CD4-positive, alpha-beta T cell treated with Interleukin-4 for 1 hour (primary cell): ENCODE measurements around the gene CLEC2L.
"Not testable (repeated sequence)": the region's sequence is repeated elsewhere in the genome, so short reads cannot be mapped to it uniquely, and the experiment has no call there.

ENCODE experiments used
- DNase-seq, 2 donors: peaks; one replicate each; pipeline ENCODE4 v3.0.0-alpha.2; 2020 to 2022

The CLEC2L gene

DNA sequence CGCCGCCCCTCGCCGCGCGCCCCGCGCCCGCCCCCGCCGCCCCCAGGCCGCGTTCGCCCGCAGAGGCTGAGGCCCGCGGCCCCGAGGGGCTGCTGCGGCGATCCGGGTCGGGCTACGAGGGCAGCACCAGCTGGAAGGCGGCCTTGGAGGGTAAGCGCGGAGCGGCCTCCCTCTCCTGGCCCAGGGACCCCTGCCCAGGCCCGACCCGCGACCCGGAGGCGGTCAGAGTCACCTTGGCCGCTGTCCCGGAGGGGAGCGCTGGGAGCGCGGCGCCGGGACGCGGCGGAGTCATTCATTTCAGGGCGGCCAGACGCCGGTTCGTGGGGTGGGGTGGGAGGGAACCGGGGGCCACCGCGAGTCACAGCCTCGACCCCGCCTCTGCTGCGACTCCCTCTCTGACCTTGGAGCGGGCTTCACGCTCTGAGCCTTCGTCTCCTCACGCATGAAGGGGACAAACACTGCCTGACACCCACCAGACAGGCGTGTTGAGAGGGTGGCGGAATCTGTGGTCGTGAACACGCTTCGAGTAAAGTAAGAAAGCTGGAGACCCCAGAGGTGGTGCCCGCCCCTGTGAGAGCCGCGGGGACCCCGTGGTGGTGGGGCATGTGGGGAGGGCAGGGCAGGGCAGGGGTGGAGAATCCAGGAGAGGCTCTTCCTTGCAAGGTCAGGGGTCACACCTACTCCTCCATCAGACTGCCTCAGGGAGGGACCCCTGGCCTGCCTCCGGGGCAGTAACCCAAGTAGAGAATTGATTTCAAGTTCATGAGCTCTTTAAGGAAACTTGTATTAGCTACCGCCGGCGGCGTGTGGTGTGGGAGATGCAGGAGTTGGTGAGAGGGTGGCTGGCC, 707 bp downstream of the CLEC2L start:
- DNase-seq: no peak

- no peak for DNase-seq
Observed at GRCh38 chr7:139525239-139525638, 1.8 kb downstream of the CLEC2L start.

DNA sequence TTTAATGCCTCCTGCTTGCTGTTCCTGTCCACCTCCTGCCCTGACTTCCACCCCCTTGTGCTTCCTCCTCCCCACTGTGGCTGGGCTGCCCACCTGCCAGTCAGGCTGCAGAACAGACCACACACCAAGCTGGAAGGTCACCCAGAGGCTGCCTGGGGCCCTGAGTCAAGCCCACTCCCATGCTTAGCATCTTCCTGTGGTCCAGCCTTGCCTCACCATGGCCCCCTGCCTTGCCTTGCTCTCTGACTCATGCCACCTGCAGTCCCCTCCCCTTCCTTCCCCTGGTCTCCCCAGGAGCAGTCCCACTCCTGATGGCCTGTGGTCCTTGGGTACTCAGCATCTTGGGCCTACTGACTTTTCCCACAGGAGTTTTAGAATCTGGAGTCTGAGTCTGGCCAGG, 2.3 kb downstream of the CLEC2L start:
- no peak for DNase-seq

DNA sequence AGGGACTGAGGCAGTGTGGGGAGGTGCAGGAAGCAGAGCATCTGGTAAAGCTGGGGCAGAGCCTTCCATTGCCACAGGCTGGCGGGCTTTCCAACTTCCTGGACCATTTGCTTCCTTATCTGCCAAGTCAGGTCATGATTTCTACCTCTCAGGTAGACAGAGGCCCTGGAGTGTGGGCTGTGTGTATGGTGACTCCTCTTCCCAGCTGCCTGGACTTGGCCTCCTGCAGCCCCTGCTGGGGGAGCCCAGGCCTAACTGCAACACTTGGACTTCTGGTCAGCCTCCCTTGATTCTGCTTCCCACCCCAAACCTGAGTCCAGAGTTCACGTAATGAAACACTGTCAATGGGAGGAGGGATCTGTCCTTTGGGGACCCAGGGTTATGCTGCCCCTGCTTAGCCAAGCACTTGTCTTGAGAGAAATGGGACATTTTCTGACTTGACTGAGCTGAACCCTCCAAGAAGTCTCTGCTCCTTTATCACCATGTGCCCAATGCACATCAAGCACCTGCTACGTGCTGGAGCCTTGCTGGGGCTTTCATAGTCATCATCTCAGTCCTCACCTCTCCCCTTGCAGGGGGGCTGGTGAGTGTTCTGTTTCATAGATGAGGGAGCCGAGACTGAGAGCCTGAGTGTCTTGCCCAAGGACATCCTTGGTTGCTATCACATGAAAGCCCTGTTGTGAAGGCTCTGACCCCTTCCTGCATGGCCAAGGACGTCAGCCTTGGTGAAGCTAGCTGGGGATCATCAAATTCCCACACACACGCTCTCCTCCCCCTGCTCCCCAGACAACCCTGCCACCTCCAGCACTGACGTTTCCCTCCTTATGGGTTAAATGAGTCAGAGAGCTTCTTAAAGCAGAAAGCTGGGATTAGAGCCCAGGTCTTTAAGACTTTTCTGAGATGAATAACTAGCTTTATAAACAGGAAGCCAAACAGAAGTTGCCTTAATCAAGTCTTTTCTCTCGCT, 3.4 kb downstream of the CLEC2L start:
- DNase-seq: no peak

DNA sequence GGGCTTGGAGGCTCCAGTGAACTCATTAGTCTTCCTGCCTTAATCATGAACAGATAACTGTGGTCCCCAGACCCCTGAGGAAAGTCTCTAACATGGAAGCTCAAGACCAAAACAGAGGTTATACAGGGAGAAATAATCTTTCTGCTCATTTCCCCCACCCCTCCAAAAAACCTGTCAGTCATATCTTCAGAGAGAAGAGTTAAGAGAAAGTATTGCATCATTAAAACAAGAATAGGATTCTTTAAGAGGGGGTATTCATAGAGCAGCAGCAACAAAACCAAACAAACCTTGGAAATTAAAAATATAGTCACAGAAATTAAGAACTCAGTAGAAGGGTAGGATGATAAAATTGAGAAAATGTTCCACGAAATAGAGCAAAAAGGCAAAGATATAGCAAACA, 7.6 kb downstream of the CLEC2L start:
- DNase-seq: no peak

- DNase-seq: no peak
Observed at GRCh38 chr7:139532636-139533155, 9.2 kb downstream of the CLEC2L start.

DNA sequence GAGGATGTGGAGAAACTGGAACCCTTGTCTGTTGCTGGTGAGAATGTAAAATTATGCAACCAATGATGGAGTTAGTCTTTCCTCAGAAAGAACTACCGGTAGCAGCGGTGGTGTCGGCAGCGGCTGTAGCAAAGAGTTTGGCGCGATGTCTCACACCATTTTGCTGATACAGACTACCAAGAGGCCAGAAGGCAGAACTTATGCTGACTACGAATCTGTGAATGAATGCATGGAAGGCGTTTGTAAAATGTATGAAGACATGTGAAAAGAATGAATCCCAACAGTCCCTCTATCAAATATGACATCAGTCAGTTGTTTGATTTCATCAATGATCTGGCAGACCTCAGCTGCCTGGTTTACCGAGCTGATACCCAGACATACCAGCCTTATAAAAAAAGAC, 10.6 kb downstream of the CLEC2L start:
- DNase-seq: no peak

- no peak for DNase-seq
Observed at GRCh38 chr7:139534966-139535651, 11.6 kb downstream of the CLEC2L start.

- DNase-seq: no peak
Observed at GRCh38 chr7:139536152-139536551, 12.7 kb downstream of the CLEC2L start.

GRCh38 chr7:139538881-139539635, 15.6 kb downstream of the CLEC2L start:
- DNase-seq: no peak

- DNase-seq: no peak
Observed at GRCh38 chr7:139540203-139540602, 16.7 kb downstream of the CLEC2L start.

- DNase-seq: no peak
Observed at GRCh38 chr7:139541600-139542307, 18.3 kb downstream of the CLEC2L start.

- DNase-seq: no peak
Observed at GRCh38 chr7:139542308-139543151, 19.0 kb downstream of the CLEC2L start.

DNA sequence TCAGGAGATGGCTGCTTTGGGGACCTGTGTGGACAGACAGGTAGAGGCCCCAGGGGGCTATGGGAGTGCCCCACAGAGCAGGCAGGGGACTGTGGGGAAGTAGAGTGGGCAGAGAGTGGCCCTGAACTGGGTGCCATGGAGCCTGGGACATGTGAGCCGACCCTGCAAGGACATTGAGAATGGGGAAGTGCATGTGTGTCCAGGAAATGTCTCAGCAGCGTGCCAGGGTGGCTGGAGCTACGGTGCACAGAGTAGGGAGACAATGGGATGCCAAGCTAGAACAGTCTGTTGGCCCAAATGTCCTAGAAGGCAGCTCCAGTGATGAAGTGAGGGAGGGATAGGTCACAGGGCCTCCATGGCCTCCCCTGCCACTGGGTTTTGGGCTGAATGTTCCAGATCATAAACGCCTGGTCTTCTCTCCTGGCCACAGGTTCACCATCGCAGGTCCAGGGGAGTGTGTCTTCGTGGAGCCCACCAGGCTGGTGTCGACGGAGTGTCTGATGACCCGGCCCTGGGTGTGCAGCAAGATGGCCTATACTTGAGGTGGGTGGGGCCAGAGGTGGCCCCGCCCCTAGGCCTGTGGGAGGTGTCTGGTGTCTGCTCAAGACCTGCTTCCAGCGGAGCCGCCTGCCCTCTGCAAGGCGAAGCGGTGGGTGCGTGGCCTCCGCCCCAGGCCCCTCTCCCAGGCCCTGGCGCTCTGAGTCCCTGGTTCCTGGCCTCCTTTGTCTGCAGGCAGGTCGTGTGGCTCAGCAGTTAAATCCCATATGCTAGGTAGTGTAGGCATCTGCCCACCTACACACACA, 20.5 kb downstream of the CLEC2L start:
- no peak for DNase-seq

DNA sequence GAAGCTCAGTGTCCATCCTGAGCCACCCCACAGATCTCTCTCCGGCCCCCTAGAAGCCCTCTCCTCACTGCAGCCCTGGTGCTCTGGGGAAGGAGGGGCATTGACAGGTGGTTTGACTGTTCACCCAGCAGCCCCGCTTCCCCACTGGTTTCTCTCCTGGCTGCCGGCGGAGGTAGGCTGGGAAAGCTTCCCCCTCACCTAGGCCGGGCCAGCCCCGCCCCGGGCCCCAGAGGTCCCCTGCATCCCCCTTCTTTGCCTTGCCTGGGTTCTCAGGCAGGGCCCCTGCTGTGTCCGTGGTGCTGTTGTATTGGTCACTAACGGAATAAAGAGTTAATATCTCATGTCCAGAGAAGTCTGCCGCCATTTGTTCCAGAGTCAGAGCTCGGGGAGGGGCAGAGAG, 21.2 kb downstream of the CLEC2L start:
- DNase-seq: no peak

GRCh38 chr7:139548302-139549028, 25.0 kb downstream of the CLEC2L start:
- DNase-seq: no peak

DNA sequence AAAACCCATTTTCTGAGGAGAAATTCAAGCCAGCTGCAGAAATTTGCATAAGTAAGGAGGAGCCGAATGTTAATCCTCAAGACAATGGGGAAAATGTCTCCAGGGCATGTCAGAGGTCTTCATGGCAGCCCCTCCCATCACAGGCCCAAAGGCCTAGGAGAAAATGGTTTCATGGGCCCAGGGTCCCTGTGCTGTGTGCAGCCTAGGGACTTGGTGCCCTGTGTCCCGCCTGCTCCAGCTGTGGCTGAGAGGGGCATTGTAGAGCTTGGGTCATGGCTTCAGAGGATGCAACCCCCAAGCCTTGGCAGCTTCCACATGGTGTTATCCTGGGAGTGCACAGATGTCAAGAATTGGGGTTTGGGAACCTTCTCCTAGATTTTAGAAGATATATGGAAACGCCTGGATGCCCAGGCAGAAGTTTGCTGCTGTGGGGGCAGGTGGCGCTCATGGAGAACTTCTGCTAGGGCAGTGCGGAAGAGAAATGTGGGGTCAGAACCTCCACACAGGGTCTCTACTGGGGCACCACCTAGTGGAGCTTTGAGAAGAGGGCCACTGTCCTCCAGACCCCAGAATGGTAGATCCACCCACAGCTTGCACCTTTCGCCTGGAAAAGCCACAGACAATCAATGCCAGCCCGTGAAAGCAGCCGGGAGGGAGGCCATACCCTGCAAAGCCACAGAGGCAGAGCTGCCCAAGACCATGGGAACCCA, 30.7 kb downstream of the CLEC2L start:
- DNase-seq: not testable (repeated sequence)
